Epithelial cell of proximal tubule (primary cell): Measurements from ENCODE around the gene TEX261. TPM values are rescaled to one million over a fixed set of nuclear protein-coding genes. Genes with fewer than 3 reads are reported as not detected.

Source experiments
- DNase-seq: peaks from one replicate; pipeline ENCODE4 v3.0.0-alpha.2; 2011; ENCODE audit warnings: low read depth
- H3K4me3 ChIP-seq: 2 replicates; pipeline ENCODE4 v1.5.1; 2011; ENCODE audit warnings: low read depth, mild to moderate bottlenecking, low read length
- total RNA-seq: library from RNA; depleted of rRNA; stranded (reverse); fragments of >200 nt; gene quantifications from 2 replicates; pipeline ENCODE4 v1.2.3, GENCODE V29; 2015
- TF ChIP-seq, protein P1 (sequence below): conservative IDR thresholded peaks from 2 replicates; pipeline ENCODE4 v1.5.1; 2012; ENCODE audit warnings: low read depth, mild to moderate bottlenecking, low read length

TEX261 gene
- total RNA-seq, 1 donor from 2014 or later: 12.3 TPM

DNA sequence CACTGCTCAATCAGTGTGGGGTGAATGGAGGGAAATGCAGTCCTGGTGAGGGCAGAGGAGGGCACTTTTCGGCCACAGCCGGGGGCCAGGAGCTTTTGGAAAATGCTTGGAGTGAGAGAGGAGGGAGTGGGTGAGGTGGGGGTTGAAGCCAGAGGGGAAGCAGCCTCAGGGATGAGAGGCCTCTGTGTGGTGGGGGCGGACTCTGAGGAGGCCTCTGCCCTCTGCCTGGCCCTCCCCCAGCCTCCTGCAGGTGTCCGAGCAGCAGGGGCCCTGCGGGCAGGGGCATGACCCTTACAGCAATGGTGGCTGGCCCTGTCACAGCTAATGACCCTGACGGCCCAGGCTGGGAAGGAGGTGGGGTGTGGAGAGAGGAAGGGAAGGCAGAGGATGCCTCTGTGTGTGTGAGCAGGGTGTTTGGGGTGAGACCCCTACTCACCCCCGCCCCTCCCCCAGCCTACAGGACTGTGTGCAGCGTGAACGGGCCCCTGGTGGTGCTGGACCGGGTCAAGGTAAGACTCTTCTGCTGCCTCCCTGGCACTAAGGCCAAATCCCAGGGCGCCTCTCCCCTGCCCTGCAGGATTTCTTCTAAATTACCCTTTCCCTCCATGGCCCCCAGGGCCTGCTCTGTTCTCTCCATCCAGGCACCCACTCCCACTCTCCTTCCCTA, 51.3 kb downstream of the TEX261 start:
- no peak overlapping the region for H3K4me3 ChIP-seq
- no peak for DNase-seq
- TF ChIP-seq, protein P1, sequence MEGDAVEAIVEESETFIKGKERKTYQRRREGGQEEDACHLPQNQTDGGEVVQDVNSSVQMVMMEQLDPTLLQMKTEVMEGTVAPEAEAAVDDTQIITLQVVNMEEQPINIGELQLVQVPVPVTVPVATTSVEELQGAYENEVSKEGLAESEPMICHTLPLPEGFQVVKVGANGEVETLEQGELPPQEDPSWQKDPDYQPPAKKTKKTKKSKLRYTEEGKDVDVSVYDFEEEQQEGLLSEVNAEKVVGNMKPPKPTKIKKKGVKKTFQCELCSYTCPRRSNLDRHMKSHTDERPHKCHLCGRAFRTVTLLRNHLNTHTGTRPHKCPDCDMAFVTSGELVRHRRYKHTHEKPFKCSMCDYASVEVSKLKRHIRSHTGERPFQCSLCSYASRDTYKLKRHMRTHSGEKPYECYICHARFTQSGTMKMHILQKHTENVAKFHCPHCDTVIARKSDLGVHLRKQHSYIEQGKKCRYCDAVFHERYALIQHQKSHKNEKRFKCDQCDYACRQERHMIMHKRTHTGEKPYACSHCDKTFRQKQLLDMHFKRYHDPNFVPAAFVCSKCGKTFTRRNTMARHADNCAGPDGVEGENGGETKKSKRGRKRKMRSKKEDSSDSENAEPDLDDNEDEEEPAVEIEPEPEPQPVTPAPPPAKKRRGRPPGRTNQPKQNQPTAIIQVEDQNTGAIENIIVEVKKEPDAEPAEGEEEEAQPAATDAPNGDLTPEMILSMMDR: no peak

DNA sequence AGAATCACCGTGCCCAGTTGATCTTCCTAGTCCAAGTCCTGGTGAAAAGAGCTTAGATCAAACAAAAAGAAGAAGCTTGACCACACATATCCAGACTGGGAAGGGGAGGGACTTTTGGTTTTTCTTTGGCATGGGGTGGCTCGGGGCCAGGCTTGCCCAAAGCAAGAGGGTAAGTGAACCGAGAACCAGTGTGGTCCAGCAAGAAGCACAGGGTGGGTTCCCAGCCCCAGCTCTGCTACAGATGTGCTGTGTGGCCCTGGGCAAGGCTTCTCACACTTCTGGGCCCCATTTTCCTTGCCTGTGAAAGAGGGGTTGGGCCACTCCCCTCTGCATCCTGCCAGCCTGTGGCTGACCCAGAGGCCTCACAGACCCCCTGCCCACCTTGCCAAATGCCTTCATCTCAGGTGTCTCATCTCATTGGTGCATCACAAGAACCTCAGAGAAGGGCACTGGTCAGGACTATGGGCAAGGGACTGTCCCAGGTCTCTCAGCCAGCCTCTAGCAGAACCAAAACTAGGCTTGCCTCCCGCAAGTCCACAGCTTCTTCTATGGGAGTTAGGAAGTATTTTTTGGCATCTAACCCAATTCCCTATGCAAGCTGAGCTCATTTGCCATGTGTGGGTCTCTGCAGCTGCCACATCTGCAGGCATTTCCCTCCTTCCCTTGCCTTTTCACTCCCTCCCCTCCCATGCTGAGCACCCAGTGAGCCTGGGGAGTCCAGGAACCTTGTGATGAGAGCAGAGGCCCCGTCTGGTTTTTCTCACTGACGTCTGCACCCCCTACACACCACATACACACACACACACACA, 52.1 kb downstream of the TEX261 start:
- TF ChIP-seq, protein P1: no peak
- DNase-seq: no peak
- no peak overlapping the region for H3K4me3 ChIP-seq

DNA sequence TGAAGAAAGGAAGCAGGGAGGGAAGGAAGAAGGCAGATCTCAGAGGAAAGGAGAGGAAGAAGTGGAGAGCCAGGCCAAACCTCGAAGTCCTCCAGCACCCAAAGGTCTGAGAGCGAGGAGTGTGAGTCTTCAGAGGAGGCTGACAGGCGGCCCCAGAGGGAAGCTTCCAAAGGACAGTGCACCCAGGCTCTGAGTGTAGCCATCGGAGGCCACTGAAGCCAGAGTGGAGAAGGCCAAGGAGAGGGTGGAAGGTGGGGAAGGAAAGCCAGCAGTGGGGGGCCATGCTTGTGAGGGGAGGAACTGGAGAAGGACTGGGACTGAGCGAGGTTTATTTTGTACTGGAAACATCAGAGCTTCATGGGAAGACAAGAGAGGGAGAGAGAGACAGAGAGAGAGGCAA, 53.0 kb downstream of the TEX261 start:
- H3K4me3 ChIP-seq: no peak overlapping the region
- no peak for DNase-seq
- TF ChIP-seq, protein P1: no peak

DNA sequence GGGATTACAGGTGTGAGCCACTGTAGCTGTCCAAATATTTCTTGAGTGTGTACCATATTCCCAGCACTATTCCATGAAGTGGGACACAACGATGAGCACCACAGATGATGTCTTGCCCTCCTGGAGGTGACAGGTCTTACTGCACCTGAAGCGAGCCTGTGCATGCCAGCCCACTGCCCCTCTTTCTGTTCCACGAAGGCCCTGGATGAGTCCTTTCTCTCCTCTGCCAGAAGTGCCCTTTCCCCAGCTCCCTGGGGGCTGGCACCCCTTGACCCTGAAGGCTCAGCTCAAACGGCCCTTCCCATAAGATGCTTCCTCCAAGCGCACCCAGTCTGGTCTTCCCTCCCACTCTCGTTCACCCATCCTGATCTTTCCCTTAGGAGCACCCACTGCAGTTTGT, 53.5 kb downstream of the TEX261 start:
- no peak for DNase-seq
- H3K4me3 ChIP-seq: no peak overlapping the region
- TF ChIP-seq, protein P1: no peak

DNA sequence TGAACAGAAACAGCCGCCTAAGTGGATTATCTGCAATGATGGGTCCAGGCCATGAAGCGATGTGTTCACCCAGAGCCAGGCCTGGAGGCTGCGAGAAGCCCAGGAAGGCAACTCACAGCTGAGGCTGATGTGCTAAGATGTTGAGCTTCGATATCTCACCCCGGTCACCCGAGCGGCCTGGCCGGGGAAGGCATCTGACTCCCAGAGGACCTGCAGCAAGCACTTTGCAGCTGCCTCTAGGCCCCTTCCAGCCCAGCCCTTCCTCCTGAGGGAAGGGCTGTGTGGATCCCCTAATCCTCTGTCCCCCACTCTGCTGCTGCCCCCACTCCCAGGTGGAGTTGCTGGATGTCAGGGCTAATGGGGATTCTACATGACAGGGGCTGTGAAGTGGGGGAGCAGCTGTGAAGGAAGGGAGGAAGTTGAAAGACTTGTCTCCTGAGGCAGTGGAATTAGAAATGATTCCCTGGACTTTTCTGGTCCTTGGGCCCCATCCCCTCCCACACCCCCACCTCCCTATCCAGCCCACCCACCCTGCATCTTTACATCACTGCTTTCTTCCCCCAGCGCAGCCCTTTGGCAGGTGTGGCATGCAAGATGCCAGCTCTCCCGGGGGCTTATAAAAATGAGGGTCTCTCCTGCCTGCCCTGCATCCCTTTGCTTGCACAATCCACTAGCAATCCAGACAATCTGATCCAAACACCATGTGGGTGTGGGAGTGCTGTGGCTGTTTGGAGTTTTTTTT, 54.7 kb downstream of the TEX261 start:
- TF ChIP-seq, protein P1: no peak
- no peak for DNase-seq
- no peak overlapping the region for H3K4me3 ChIP-seq

DNA sequence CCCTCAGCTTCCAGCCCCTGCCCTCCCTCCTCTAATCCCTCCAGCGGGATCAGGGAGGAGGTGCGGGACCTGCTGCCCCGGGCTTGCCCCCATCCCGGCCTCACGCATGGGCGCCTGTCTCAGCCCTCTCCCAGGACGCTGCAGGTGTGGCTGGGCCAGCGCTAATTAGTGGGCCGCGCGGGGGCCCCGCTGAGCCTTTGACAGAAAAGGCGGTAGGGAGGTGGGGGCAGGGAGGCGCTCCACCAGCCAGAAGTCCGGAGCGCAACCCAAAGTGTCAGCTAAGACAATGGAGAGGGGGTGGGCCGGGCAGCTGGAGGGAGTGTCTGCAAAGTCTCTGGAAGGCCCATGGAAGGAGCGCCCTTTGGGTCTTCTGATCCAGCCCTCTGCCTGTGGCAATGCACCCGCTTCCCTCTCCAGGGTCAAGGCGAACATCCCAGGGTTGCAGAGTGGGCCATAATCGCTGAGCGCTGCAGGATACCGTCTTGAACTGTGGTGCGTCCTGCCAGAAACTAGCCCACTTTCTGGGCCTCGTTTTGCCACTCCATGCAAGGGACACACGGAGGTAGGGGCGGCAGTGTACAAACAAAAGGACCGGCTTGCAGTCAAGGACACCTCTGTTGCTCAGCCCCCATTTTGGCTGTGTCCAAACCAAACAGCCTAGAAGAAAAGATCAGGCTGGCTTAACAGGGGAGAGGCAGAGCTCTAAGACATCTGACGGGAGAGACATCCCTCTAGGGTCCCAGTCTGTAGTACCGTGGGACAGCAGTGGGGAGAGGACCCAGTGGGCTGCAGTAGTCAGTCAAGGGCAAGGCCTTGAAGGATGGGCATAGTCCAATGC, 55.5 kb downstream of the TEX261 start:
- TF ChIP-seq, protein P1: no peak
- H3K4me3 ChIP-seq: no peak overlapping the region
- no peak for DNase-seq
